HEK293 (cell line): Measurements from ENCODE around the gene PDE9A.

Experiments used
- BCL11A ChIP-seq: fragments of 450-650 bp; formaldehyde crosslinking; IDR thresholded peaks from 2 replicates; pipeline ENCODE4 v1.5.1; 2016; ENCODE audit warnings: low read depth, missing biosample characterization, missing genetic modification characterization
- CTCF ChIP-seq: fragments of 450-650 bp; formaldehyde crosslinking; IDR thresholded peaks from 2 replicates; pipeline ENCODE4 v1.5.1; 2016; ENCODE audit warnings: missing biosample characterization, missing genetic modification characterization
- ELK4 ChIP-seq: IDR thresholded peaks from 2 replicates; pipeline ENCODE4 v1.6.1; 2011; ENCODE audit warnings: mild to moderate bottlenecking, low read depth, low read length, borderline replicate concordance
- SCRT1 ChIP-seq: fragments of 450-650 bp; formaldehyde crosslinking; IDR thresholded peaks from 2 replicates; pipeline ENCODE4 v1.5.1; 2016; ENCODE audit warnings: missing biosample characterization, missing genetic modification characterization, borderline replicate concordance
- YY1 ChIP-seq: fragments of 450-650 bp; formaldehyde crosslinking; IDR thresholded peaks from 2 replicates; pipeline ENCODE4 v1.5.1; 2018; ENCODE audit warnings: missing biosample characterization, missing genetic modification characterization
- ZBTB7A ChIP-seq: fragments of 450-650 bp; formaldehyde crosslinking; IDR thresholded peaks from 2 replicates; pipeline ENCODE4 v1.5.1; 2016; ENCODE audit warnings: low read depth, missing biosample characterization, missing genetic modification characterization
- ZIC2 ChIP-seq: fragments of 450-650 bp; formaldehyde crosslinking; IDR thresholded peaks from 2 replicates; pipeline ENCODE4 v1.5.1; 2016; ENCODE audit warnings: missing biosample characterization, missing genetic modification characterization
- ZNF174 ChIP-seq: fragments of 450-650 bp; formaldehyde crosslinking; IDR thresholded peaks from 2 replicates; pipeline ENCODE4 v1.5.0; 2017; ENCODE audit warnings: missing biosample characterization, mild to moderate bottlenecking, missing genetic modification characterization
- ZNF513 ChIP-seq: fragments of 450-650 bp; IDR thresholded peaks from 2 replicates; pipeline ENCODE4 v1.5.1; 2018; ENCODE audit warnings: missing biosample characterization, missing genetic modification characterization
- ZNF560 ChIP-seq: fragments of 450-650 bp; formaldehyde crosslinking; IDR thresholded peaks from 2 replicates; pipeline ENCODE4 v1.5.1; 2017; ENCODE audit warnings: missing biosample characterization, missing genetic modification characterization, borderline replicate concordance
- ZNF561 ChIP-seq: fragments of 450-650 bp; IDR thresholded peaks from 2 replicates; pipeline ENCODE4 v1.5.1; 2018; ENCODE audit warnings: missing biosample characterization, missing genetic modification characterization, borderline replicate concordance
- ZNF621 ChIP-seq: fragments of 450-650 bp; formaldehyde crosslinking; IDR thresholded peaks from 2 replicates; pipeline ENCODE4 v1.5.1; 2017; ENCODE audit warnings: missing biosample characterization, missing genetic modification characterization
- ZNF629 ChIP-seq: fragments of 450-650 bp; formaldehyde crosslinking; IDR thresholded peaks from 2 replicates; pipeline ENCODE4 v1.5.1; 2017; ENCODE audit warnings: missing biosample characterization, missing genetic modification characterization
- ZNF768 ChIP-seq: fragments of 450-650 bp; formaldehyde crosslinking; IDR thresholded peaks from 2 replicates; pipeline ENCODE4 v1.5.1; 2018; ENCODE audit warnings: missing biosample characterization, mild to moderate bottlenecking, missing genetic modification characterization

GRCh38 chr21:42711667-42712066 lies 58.2 kb downstream of the PDE9A start:
- TF ChIP-seq CTCF (tag by site-specific recombination) (no peak), SCRT1 (tag by site-specific recombination) (no peak), ZNF621 (tag by site-specific recombination) (no peak), ELK4 (no peak), ZNF513 (tag by site-specific recombination) (no peak), ZNF560 (tag by site-specific recombination) (no peak), ZNF768 (no peak), YY1 (no peak), ZBTB7A (no peak), ZNF629 (tag by site-specific recombination) (no peak), ZNF561 (tag by site-specific recombination) (no peak), ZNF174 (no peak), BCL11A (tag by site-specific recombination) (no peak), ZIC2 (tag by site-specific recombination) (no peak)
